ENCODE measurements around the gene P2RX7. TPM values are rescaled to one million over a fixed set of nuclear protein-coding genes. Genes with fewer than 3 reads are reported as not detected.

The P2RX7 gene
- polyA plus RNA-seq, 1 donor from 2014 or later: not detected

- no peaks in the 10 kb centered on the region for H3K9me2 ChIP-seq (ENCODE audit: insufficient read depth, low read length)
- H3K36me3 ChIP-seq (ENCODE audit: insufficient read depth, low read length): no peaks in the 10 kb centered on the region
- H3F3A ChIP-seq (ENCODE audit: insufficient read depth, low read length, poor library complexity, severe bottlenecking): no peaks in the 10 kb centered on the region
- no peak overlapping the region for H2AFZ ChIP-seq (ENCODE audit: low read depth, low read length)
- no peak overlapping the region for H3K4me2 ChIP-seq (ENCODE audit: low read length)
- H3K27ac ChIP-seq (ENCODE audit: low read length): no peak overlapping the region
- H3K9me3 ChIP-seq (ENCODE audit: low read length): no peaks in the 10 kb centered on the region
- no peaks in the 10 kb centered on the region for H3K27me3 ChIP-seq (ENCODE audit: insufficient read depth, low read depth, low read length)
- no peaks in the 10 kb centered on the region for H4K20me1 ChIP-seq (ENCODE audit: insufficient read depth)
- TF ChIP-seq, protein P1, sequence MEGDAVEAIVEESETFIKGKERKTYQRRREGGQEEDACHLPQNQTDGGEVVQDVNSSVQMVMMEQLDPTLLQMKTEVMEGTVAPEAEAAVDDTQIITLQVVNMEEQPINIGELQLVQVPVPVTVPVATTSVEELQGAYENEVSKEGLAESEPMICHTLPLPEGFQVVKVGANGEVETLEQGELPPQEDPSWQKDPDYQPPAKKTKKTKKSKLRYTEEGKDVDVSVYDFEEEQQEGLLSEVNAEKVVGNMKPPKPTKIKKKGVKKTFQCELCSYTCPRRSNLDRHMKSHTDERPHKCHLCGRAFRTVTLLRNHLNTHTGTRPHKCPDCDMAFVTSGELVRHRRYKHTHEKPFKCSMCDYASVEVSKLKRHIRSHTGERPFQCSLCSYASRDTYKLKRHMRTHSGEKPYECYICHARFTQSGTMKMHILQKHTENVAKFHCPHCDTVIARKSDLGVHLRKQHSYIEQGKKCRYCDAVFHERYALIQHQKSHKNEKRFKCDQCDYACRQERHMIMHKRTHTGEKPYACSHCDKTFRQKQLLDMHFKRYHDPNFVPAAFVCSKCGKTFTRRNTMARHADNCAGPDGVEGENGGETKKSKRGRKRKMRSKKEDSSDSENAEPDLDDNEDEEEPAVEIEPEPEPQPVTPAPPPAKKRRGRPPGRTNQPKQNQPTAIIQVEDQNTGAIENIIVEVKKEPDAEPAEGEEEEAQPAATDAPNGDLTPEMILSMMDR (IDR thresholded peaks at IDR 0.05; ENCODE audit: poor library complexity, severe bottlenecking): no peak
- TF ChIP-seq RAD21 (conservative IDR thresholded peaks at IDR 0.05) (no peak), SMC3 (conservative IDR thresholded peaks at IDR 0.05; ENCODE audit: poor library complexity) (no peak), EP300 (conservative IDR thresholded peaks at IDR 0.05; ENCODE audit: poor library complexity, severe bottlenecking) (no peak), REST (IDR thresholded peaks at IDR 0.05; ENCODE audit: borderline replicate concordance) (no peak), EZH2 (IDR thresholded peaks at IDR 0.05; ENCODE audit: borderline replicate concordance, insufficient read depth, low read length, poor library complexity, severe bottlenecking) (no peak), TAF1 (IDR thresholded peaks at IDR 0.05; ENCODE audit: low read depth) (no peak), MXI1 (conservative IDR thresholded peaks at IDR 0.05; ENCODE audit: poor library complexity, severe bottlenecking) (no peak), POLR2AphosphoS5 (IDR thresholded peaks at IDR 0.05) (no peak)
- no peak overlapping the region for H3K9ac ChIP-seq (ENCODE audit: low read length)
- no peak overlapping the region for H3K4me3 ChIP-seq (ENCODE audit: low read length)
- no peaks in the 10 kb centered on the region for H3K79me2 ChIP-seq (replicated peaks; ENCODE audit: insufficient read depth, low read length)
Observed at GRCh38 chr12:121133838-121134237, 1.2 kb downstream of the P2RX7 start.

- Histone ChIP-seq H3K27ac (ENCODE audit: low read length) (no peak overlapping the region), H3K9me2 (ENCODE audit: insufficient read depth, low read length) (no peaks in the 10 kb centered on the region), H3K36me3 (ENCODE audit: insufficient read depth, low read length) (no peaks in the 10 kb centered on the region), H3K27me3 (ENCODE audit: insufficient read depth, low read depth, low read length) (no peaks in the 10 kb centered on the region), H3K4me2 (ENCODE audit: low read length) (no peak overlapping the region), H3K9me3 (ENCODE audit: low read length) (no peaks in the 10 kb centered on the region), H3K4me3 (ENCODE audit: low read length) (no peak overlapping the region), H3F3A (ENCODE audit: insufficient read depth, low read length, poor library complexity, severe bottlenecking) (no peaks in the 10 kb centered on the region), H4K20me1 (ENCODE audit: insufficient read depth) (no peaks in the 10 kb centered on the region), H3K9ac (ENCODE audit: low read length) (no peak overlapping the region), H2AFZ (ENCODE audit: low read depth, low read length) (no peak overlapping the region), H3K79me2 (replicated peaks; ENCODE audit: insufficient read depth, low read length) (no peaks in the 10 kb centered on the region)
- TF ChIP-seq POLR2AphosphoS5 (IDR thresholded peaks at IDR 0.05) (no peak), RAD21 (conservative IDR thresholded peaks at IDR 0.05) (no peak), EZH2 (IDR thresholded peaks at IDR 0.05; ENCODE audit: borderline replicate concordance, insufficient read depth, low read length, poor library complexity, severe bottlenecking) (no peak), TAF1 (IDR thresholded peaks at IDR 0.05; ENCODE audit: low read depth) (no peak), SMC3 (conservative IDR thresholded peaks at IDR 0.05; ENCODE audit: poor library complexity) (no peak), REST (IDR thresholded peaks at IDR 0.05; ENCODE audit: borderline replicate concordance) (no peak), MXI1 (conservative IDR thresholded peaks at IDR 0.05; ENCODE audit: poor library complexity, severe bottlenecking) (no peak)
- TF ChIP-seq, protein P1 (IDR thresholded peaks at IDR 0.05; ENCODE audit: poor library complexity, severe bottlenecking): no peak
Observed at GRCh38 chr12:121135320-121135719, 2.6 kb downstream of the P2RX7 start.
